Adrenal gland (tissue), 5 donors: Measurements from ENCODE around the gene HCFC1.

Source experiments
- CTCF ChIP-seq, 6 experiments: fragments of 450-650 bp in 4 of 6; fragments of 200-600 bp in 2 of 6; sonication (generic) in 1 of 6; IDR thresholded peaks; 1 replicate in 5 of 6; 2 replicates in 1 of 6; pipeline versions ENCODE4 v1.5.1 to v1.8.0; 2016 to 2021; ENCODE audit warnings: antibody characterized with exemption in 6 of 6, mild to moderate bottlenecking in 2 of 6, moderate library complexity in 1 of 6
- POLR2A ChIP-seq, 2 donors: fragments of 450-650 bp; IDR thresholded peaks; one replicate each; pipeline ENCODE4 v1.6.1; 2017; ENCODE audit warnings: antibody characterized with exemption in 2 of 2, mild to moderate bottlenecking in 2 of 2, moderate library complexity in 1 of 2
- donor health status: DM: no; HTN: no; CAD: no.

GRCh38 chrX:153921511-153922446 is 49.8 kb downstream of the HCFC1 start:
- TF ChIP-seq CTCF (IDR thresholded peaks at IDR 0.05) (no peak), POLR2A (IDR thresholded peaks at IDR 0.05) (no peak)
